K562 (cell line): Measurements from ENCODE around the gene FAM171A2. TPM values are rescaled to one million over a fixed set of nuclear protein-coding genes. Genes with fewer than 3 reads are reported as not detected.

Experiments
- ATAC-seq: fragments of 200-7000 bp; cut with Tn5 transposase; 3 replicates; pipeline ENCODE4 v1.9.1; 2020; ENCODE audit warnings: moderate library complexity
- BruUV-seq: library from RNA; stranded (reverse); fragments of 400-500 nt; replicated peaks from 2 replicates; lab custom pipeline; 2021; lab: Mats Ljungman, UMichigan
- CTCF ChIA-PET: fragments of 300-600 bp; formaldehyde crosslinking; extraction: SDS; loops from one replicate; lab custom pipeline; 2021; ENCODE audit warnings: low intra/inter-chr PET ratio; lab: Yijun Ruan, JAX
- POLR2A ChIA-PET: fragments of 300-600, 350-650 bp; sonication (Branson Sonifier 250); formaldehyde crosslinking; extraction: SDS; loops from one replicate; lab custom pipeline; 2021; ENCODE audit warnings: antibody characterized with exemption, inconsistent platforms; lab: Yijun Ruan, JAX
- DNase-seq, 4 experiments: peaks; one replicate each; pipeline versions ENCODE4 v3.0.0 to v3.0.0-alpha.2; 2011 to 2018; ENCODE audit warnings: low spot score in 3 of 4, mixed read lengths in 3 of 4; ENCODE audit errors: extremely low read depth in 1 of 4
- FAIRE-seq: peaks from 2 replicates; lab custom pipeline; 2011; peaks lifted over from hg19 to GRCh38; lab: Jason Lieb, UNC
- H2AFZ ChIP-seq: 2 replicates; pipeline ENCODE4 v1.6.0; 2011; ENCODE audit warnings: low read depth, low read length, control low read depth, inconsistent platforms
- H3K27ac ChIP-seq: fragments of 200-600 bp; 3 replicates; pipeline ENCODE4 v1.8.0; 2011; ENCODE audit warnings: low read depth, mild to moderate bottlenecking, control low read depth, inconsistent platforms, low read length, moderate library complexity, mixed read lengths; ENCODE audit errors: extremely low read depth
- H3K27me3 ChIP-seq, 2 experiments: fragments of 300-600 bp in 1 of 2; 2 replicates in 1 of 2; 3 replicates in 1 of 2; pipeline versions ENCODE4 v1.6.0 to v1.8.0; 2011; ENCODE audit warnings: inconsistent platforms in 2 of 2, low read length in 2 of 2, mild to moderate bottlenecking in 1 of 2, mixed read lengths in 1 of 2, moderate library complexity in 1 of 2; ENCODE audit not compliant: control insufficient read depth in 2 of 2, insufficient read depth in 2 of 2
- H3K36me3 ChIP-seq: fragments of 300-600 bp; 3 replicates; pipeline ENCODE4 v1.8.0; 2011; ENCODE audit warnings: mild to moderate bottlenecking, low read length, inconsistent platforms; ENCODE audit not compliant: control insufficient read depth, insufficient read depth
- H3K4me1 ChIP-seq, 2 experiments: fragments of 200-600 bp in 1 of 2; replicated peaks in 1 of 2; 2 replicates in 1 of 2; 3 replicates in 1 of 2; pipeline versions ENCODE4 v1.5.1 to v1.8.0; 2011; ENCODE audit warnings: inconsistent platforms in 2 of 2, low read length in 2 of 2, mild to moderate bottlenecking in 1 of 2, mixed read lengths in 1 of 2, moderate library complexity in 1 of 2; ENCODE audit not compliant: control insufficient read depth in 2 of 2, insufficient read depth in 2 of 2
- H3K4me2 ChIP-seq: 2 replicates; pipeline ENCODE4 v1.6.1; 2011; ENCODE audit warnings: low read length, control low read depth, inconsistent platforms, mixed read lengths; ENCODE audit not compliant: insufficient read depth
- H3K4me3 ChIP-seq: fragments of 200-600 bp; sonication (generic), shearing (Covaris generic); 2 replicates; pipeline ENCODE4 v1.5.1; 2016; ENCODE audit warnings: control low read depth, inconsistent platforms
- H3K79me2 ChIP-seq: fragments of 200-600 bp; 3 replicates; pipeline ENCODE4 v1.8.0; 2011; ENCODE audit warnings: low read length, inconsistent platforms; ENCODE audit not compliant: control insufficient read depth, insufficient read depth
- H3K9ac ChIP-seq, 2 experiments: 2 replicates each; pipeline versions ENCODE4 v1.6.0 to v1.6.1; 2011; ENCODE audit warnings: low read depth in 2 of 2, low read length in 2 of 2, control low read depth in 1 of 2, inconsistent platforms in 1 of 2, mild to moderate bottlenecking in 1 of 2, mixed read lengths in 1 of 2; ENCODE audit not compliant: insufficient read depth in 1 of 2
- H3K9me1 ChIP-seq: one replicate; pipeline ENCODE4 v1.6.0; 2011; ENCODE audit warnings: inconsistent platforms, mild to moderate bottlenecking, low read length, moderate library complexity; ENCODE audit not compliant: control insufficient read depth, insufficient read depth
- H3K9me3 ChIP-seq: replicated peaks from 2 replicates; pipeline ENCODE4 v1.5.1; 2011; ENCODE audit warnings: low read depth, low read length, inconsistent platforms; ENCODE audit not compliant: control insufficient read depth, insufficient read depth
- H4K20me1 ChIP-seq: replicated peaks from 2 replicates; pipeline ENCODE4 v1.6.1; 2011; ENCODE audit warnings: low read length, inconsistent platforms, mixed read lengths; ENCODE audit not compliant: control insufficient read depth, insufficient read depth
- NR4A1 ChIP-seq, 2 experiments: fragments of 250-450 bp in 1 of 2; fragments of 450-650 bp in 1 of 2; sonication (Bioruptor Pico) in 1 of 2; IDR thresholded peaks; 2 replicates each; pipeline versions ENCODE4 v1.4.0 to v1.6.1; 2016 to 2020; ENCODE audit warnings: mild to moderate bottlenecking in 2 of 2, missing compliant biosample characterization in 1 of 2, missing genetic modification characterization in 1 of 2, moderate library complexity in 1 of 2
- ZFP30 ChIP-seq: fragments of 250-450 bp; sonication (Bioruptor Pico); IDR thresholded peaks from 2 replicates; pipeline ENCODE4 v1.8.0; 2022; ENCODE audit warnings: moderate library complexity, mild to moderate bottlenecking, inconsistent platforms, borderline replicate concordance
- ZNF165 ChIP-seq: fragments of 250-450 bp; sonication (Bioruptor Pico); IDR thresholded peaks from 2 replicates; pipeline ENCODE4 v1.4.0; 2020; ENCODE audit warnings: borderline replicate concordance
- WGBS: fragments of 100-300 bp; shearing (Covaris generic); methylation state at CpG from one replicate; pipeline ENCODE4 v1.1.6; 2016; ENCODE audit warnings: low coverage, mixed read lengths; ENCODE audit not compliant: insufficient coverage; ENCODE audit errors: missing lambda C conversion rate; 5-methylcytosine and 5-hydroxymethylcytosine counted together
- in situ Hi-C: fragments of 300-500 bp; cut with MboI; formaldehyde crosslinking; loops from 4 replicates; pipeline ENCODE4 v1.15.0; 2018; ENCODE audit warnings: inconsistent platforms, mixed read lengths
- intact Hi-C: fragments of 100-400 bp; cut with micrococcal nuclease; formaldehyde crosslinking; loops from 2 replicates; pipeline ENCODE4 v1.14.2; 2022
- polyA plus RNA-seq, 8 experiments: library from polyadenylated mRNA; depleted of rRNA in 4 of 8; stranded (reverse) in 5 of 8; unstranded in 3 of 8; fragments of >200 nt; fragmentation: Nextera tagmentation in 2 of 8; fragmentation: Illumina TruSeq in 1 of 8; extraction: Ambion mirVana in 2 of 8; extraction: Trizol in 1 of 8; gene quantifications; 2 replicates each; pipeline versions ENCODE4 v1.2.1 to v1.2.3, GENCODE V29; 2011 to 2014; ENCODE audit warnings: inconsistent platforms in 1 of 8, missing spikeins in 1 of 8
- total RNA-seq, 7 experiments: library from RNA; depleted of rRNA in 6 of 7; stranded (reverse); fragments of >200 nt in 6 of 7; fragmentation: Illumina TruSeq in 2 of 7; extraction: Trizol in 2 of 7; gene quantifications; 2 replicates each; pipeline versions ENCODE4 v1.2.1 to v1.2.3, GENCODE V29; 2011 to 2021; ENCODE audit warnings: low replicate concordance in 1 of 7
- TF ChIP-seq, protein P1 (sequence below): fragments of 450-650 bp; conservative IDR thresholded peaks from 2 replicates; pipeline ENCODE4 v1.6.1; 2016; ENCODE audit warnings: missing genetic modification characterization, low read depth, mild to moderate bottlenecking, control low read depth, missing compliant biosample characterization
- TF ChIP-seq, protein P2 (sequence below): sonication (generic); formaldehyde crosslinking; IDR thresholded peaks from 2 replicates; pipeline ENCODE4 v1.8.0; 2022; ENCODE audit warnings: mild to moderate bottlenecking, missing genetic modification reagents, borderline replicate concordance

FAM171A2 gene
- total and polyA plus RNA-seq, 9 of the 15 experiments (the other 6 are each of a cell fraction or from before 2014, with no cell fraction given): 0.10 to 10.2 (median 2.0) TPM; not detected in 1

DNA sequence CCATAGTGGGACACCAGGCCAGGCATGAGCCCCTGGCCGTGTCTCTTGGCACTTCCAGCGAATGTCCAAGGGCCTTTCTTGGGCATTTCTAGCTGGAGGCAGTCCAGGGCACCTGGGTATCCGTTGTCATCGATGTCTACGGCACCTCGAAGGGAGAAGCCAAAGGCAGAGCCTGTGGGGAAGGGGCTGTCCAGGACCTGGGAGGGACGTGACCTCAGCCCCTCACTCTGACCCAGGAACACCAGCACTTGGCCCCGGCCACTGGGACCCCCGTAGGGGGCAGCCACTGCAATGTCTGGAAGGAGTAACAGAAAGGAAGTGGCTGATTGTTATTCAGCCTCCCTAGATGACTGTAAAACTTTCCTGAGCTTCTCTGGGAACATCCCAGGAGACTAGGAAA, 17.1 kb upstream of the FAM171A2 start:
- intact Hi-C loops: no loop called here
- H4K20me1 ChIP-seq: no peaks in the 10 kb centered on the region
- H2AFZ ChIP-seq: no peak overlapping the region
- ATAC-seq: no peak
- BruUV-seq: no TSS peak
- H3K9me3 ChIP-seq: no peaks in the 10 kb centered on the region
- H3K36me3 ChIP-seq: no peaks in the 10 kb centered on the region
- no peak overlapping the region for H3K4me3 ChIP-seq
- H3K4me2 ChIP-seq: no peak overlapping the region
- no peak overlapping the region for H3K27ac ChIP-seq
- no peak for FAIRE-seq
- in situ Hi-C loops: no loop called here
- no peaks in the 10 kb centered on the region; a peak in 1 of 5 replicates for H3K27me3 ChIP-seq
- DNase-seq: no peak
- H3K79me2 ChIP-seq: peaks cover under 1% of the 10 kb centered on the region; the same call in 1 of the 3 replicates
- H3K4me1 ChIP-seq: peaks cover 7 to 35% of the 10 kb centered on the region in 2 experiments
- ChIA-PET POLR2A (interaction anchor here (0.5 to 1.0 kb wide), 3 partner anchors 11 to 1992 kb away, joined by 3 to 5 read pairs (median 3); partner anchors contain the start of gene STAT3), CTCF (no interaction called here)
- no peak overlapping the region; a peak in 1 of 4 replicates for H3K9ac ChIP-seq
- no peak for TF ChIP-seq ZFP30 (CRISPR knock-in tag)
- TF ChIP-seq ZNF165: no peak
- TF ChIP-seq, protein P1, sequence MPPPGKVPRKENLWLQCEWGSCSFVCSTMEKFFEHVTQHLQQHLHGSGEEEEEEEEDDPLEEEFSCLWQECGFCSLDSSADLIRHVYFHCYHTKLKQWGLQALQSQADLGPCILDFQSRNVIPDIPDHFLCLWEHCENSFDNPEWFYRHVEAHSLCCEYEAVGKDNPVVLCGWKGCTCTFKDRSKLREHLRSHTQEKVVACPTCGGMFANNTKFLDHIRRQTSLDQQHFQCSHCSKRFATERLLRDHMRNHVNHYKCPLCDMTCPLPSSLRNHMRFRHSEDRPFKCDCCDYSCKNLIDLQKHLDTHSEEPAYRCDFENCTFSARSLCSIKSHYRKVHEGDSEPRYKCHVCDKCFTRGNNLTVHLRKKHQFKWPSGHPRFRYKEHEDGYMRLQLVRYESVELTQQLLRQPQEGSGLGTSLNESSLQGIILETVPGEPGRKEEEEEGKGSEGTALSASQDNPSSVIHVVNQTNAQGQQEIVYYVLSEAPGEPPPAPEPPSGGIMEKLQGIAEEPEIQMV (tag): no peak
- no peak for TF ChIP-seq NR4A1 (CRISPR knock-in tag; IDR thresholded peaks at IDR 0.05)
- no peak for TF ChIP-seq NR4A1 (tag; IDR thresholded peaks at IDR 0.05)
- TF ChIP-seq, protein P2, sequence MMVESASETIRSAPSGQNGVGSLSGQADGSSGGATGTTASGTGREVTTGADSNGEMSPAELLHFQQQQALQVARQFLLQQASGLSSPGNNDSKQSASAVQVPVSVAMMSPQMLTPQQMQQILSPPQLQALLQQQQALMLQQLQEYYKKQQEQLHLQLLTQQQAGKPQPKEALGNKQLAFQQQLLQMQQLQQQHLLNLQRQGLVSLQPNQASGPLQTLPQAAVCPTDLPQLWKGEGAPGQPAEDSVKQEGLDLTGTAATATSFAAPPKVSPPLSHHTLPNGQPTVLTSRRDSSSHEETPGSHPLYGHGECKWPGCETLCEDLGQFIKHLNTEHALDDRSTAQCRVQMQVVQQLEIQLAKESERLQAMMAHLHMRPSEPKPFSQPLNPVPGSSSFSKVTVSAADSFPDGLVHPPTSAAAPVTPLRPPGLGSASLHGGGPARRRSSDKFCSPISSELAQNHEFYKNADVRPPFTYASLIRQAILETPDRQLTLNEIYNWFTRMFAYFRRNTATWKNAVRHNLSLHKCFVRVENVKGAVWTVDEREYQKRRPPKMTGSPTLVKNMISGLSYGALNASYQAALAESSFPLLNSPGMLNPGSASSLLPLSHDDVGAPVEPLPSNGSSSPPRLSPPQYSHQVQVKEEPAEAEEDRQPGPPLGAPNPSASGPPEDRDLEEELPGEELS (CRISPR knock-in tag): no peak
- TF ChIP-seq, all 486 proteins: peak for 0
- H3K9me1 ChIP-seq: no peaks in the 10 kb centered on the region
- WGBS: 39% methylated on average over 9 of the region's 9 CpGs
